Neural progenitor cell (in vitro differentiated cells): ENCODE results near the gene SDCCAG8.

Experiments
- EZH2 ChIP-seq: fragments of 200-600 bp; sonication (generic); IDR thresholded peaks from 2 replicates; pipeline ENCODE4 v1.6.1; 2017; ENCODE audit warnings: antibody characterized with exemption, mild to moderate bottlenecking, moderate library complexity
- EZH2phosphoT487 ChIP-seq: fragments of 200-600 bp; sonication (generic); IDR thresholded peaks from 2 replicates; pipeline ENCODE4 v1.6.1; 2017; ENCODE audit warnings: antibody characterized with exemption
- TF ChIP-seq, protein P1 (sequence below): fragments of 200-600 bp; sonication (generic); IDR thresholded peaks from 2 replicates; pipeline ENCODE4 v1.5.1; 2017; ENCODE audit warnings: antibody characterized with exemption, mild to moderate bottlenecking

DNA sequence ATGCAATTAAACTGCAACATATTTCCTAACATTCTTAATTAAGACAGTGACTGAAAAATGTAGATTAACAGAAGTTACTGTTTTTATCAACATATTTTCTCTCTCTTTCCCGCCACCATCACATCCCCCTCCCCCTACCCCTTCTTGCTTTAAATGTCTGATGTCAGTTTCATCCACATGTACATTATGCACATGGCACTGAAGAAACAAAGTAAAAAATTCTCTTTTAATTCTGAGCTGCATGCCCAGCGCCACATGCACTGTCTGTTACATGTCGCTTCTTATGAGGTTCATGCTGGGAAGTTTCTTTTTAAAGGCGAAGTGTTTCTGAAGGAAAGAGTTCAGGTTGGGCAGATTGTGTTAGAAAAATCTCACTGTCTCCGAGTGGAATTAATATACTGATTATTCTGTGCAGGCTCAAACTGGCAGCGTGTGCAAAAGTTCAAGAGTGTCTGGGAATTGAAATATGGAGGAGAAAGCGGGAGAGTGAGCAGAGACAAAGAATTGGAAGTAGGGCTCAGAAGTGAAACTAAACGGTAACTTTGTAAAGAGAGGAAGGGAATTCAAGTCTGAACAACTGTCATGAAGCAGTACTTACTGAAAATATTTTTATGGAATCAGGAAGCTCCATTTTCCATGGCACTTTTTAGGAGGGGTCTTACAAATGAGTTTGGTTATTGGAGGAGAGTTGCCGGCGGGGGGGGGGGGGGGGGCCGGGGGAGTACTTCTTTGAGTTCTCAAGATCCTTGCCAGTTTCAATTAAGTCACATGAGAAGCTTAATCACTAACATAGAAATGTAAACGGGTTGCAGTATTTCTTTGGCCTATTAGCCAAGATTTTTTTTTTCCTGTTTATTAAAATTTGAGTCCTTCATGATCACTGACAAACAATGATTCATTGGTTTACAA is 217.6 kb downstream of the SDCCAG8 start:
- TF ChIP-seq, protein P1, sequence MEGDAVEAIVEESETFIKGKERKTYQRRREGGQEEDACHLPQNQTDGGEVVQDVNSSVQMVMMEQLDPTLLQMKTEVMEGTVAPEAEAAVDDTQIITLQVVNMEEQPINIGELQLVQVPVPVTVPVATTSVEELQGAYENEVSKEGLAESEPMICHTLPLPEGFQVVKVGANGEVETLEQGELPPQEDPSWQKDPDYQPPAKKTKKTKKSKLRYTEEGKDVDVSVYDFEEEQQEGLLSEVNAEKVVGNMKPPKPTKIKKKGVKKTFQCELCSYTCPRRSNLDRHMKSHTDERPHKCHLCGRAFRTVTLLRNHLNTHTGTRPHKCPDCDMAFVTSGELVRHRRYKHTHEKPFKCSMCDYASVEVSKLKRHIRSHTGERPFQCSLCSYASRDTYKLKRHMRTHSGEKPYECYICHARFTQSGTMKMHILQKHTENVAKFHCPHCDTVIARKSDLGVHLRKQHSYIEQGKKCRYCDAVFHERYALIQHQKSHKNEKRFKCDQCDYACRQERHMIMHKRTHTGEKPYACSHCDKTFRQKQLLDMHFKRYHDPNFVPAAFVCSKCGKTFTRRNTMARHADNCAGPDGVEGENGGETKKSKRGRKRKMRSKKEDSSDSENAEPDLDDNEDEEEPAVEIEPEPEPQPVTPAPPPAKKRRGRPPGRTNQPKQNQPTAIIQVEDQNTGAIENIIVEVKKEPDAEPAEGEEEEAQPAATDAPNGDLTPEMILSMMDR, result no peak
- no peak for TF ChIP-seq EZH2
- TF ChIP-seq EZH2phosphoT487, result no peak
